ENCODE results near the gene PDGFRB. TPM values are rescaled to one million over a fixed set of nuclear protein-coding genes. Genes with fewer than 3 reads are reported as not detected.

PDGFRB gene
- total RNA-seq, 1 experiment from 2014 or later, result 0.11 TPM

- in situ Hi-C loops (cut with HindIII; ENCODE audit: low pct_unique_long_range_greater_than_20kb, low sequenced_read_pairs), result no loop called here
- no peak for DNase-seq (ENCODE audit: low read depth, low spot score)
Measured at GRCh38 chr5:150156027-150156368, 353 bp upstream of the PDGFRB start.

- no peak for DNase-seq (ENCODE audit: low read depth, low spot score)
- in situ Hi-C loops (cut with HindIII; ENCODE audit: low pct_unique_long_range_greater_than_20kb, low sequenced_read_pairs), result no loop called here
Measured at GRCh38 chr5:150154618-150155128, 972 bp downstream of the PDGFRB start.

- in situ Hi-C loops (cut with HindIII; ENCODE audit: low pct_unique_long_range_greater_than_20kb, low sequenced_read_pairs), result no loop called here
- DNase-seq (ENCODE audit: low read depth, low spot score), result no peak
Measured at GRCh38 chr5:150153957-150154617, 1.6 kb downstream of the PDGFRB start.

GRCh38 chr5:150153483-150153882 lies 2.2 kb downstream of the PDGFRB start:
- no peak for DNase-seq (ENCODE audit: low read depth, low spot score)
- in situ Hi-C loops (cut with HindIII; ENCODE audit: low pct_unique_long_range_greater_than_20kb, low sequenced_read_pairs), result no loop called here

- in situ Hi-C loops (cut with HindIII; ENCODE audit: low pct_unique_long_range_greater_than_20kb, low sequenced_read_pairs), result no loop called here
- no peak for DNase-seq (ENCODE audit: low read depth, low spot score)
Measured at GRCh38 chr5:150152636-150153462, 2.8 kb downstream of the PDGFRB start.

- in situ Hi-C loops (cut with HindIII; ENCODE audit: low pct_unique_long_range_greater_than_20kb, low sequenced_read_pairs), result no loop called here
- no peak for DNase-seq (ENCODE audit: low read depth, low spot score)
Measured at GRCh38 chr5:150149618-150150017, 6.0 kb downstream of the PDGFRB start.

- in situ Hi-C loops (cut with HindIII; ENCODE audit: low pct_unique_long_range_greater_than_20kb, low sequenced_read_pairs), result no loop called here
- DNase-seq (ENCODE audit: low read depth, low spot score), result no peak
Measured at GRCh38 chr5:150148117-150148927, 7.3 kb downstream of the PDGFRB start.

- in situ Hi-C loops (cut with HindIII; ENCODE audit: low pct_unique_long_range_greater_than_20kb, low sequenced_read_pairs), result no loop called here
- no peak for DNase-seq (ENCODE audit: low read depth, low spot score)
Measured at GRCh38 chr5:150147670-150148069, 8.0 kb downstream of the PDGFRB start.

- DNase-seq (ENCODE audit: low read depth, low spot score), result no peak
- in situ Hi-C loops (cut with HindIII; ENCODE audit: low pct_unique_long_range_greater_than_20kb, low sequenced_read_pairs), result no loop called here
Measured at GRCh38 chr5:150146862-150147601, 8.6 kb downstream of the PDGFRB start.

- in situ Hi-C loops (cut with HindIII; ENCODE audit: low pct_unique_long_range_greater_than_20kb, low sequenced_read_pairs), result no loop called here
- DNase-seq (ENCODE audit: low read depth, low spot score), result no peak
Measured at GRCh38 chr5:150146235-150146634, 9.4 kb downstream of the PDGFRB start.

- no peak for DNase-seq (ENCODE audit: low read depth, low spot score)
- in situ Hi-C loops (cut with HindIII; ENCODE audit: low pct_unique_long_range_greater_than_20kb, low sequenced_read_pairs), result no loop called here
Measured at GRCh38 chr5:150144879-150145278, 10.8 kb downstream of the PDGFRB start.

- in situ Hi-C loops (cut with HindIII; ENCODE audit: low pct_unique_long_range_greater_than_20kb, low sequenced_read_pairs), result no loop called here
- DNase-seq (ENCODE audit: low read depth, low spot score), result no peak
Measured at GRCh38 chr5:150144246-150144801, 11.3 kb downstream of the PDGFRB start.

GRCh38 chr5:150143350-150144245 lies 12.0 kb downstream of the PDGFRB start:
- no peak for DNase-seq (ENCODE audit: low read depth, low spot score)
- in situ Hi-C loops (cut with HindIII; ENCODE audit: low pct_unique_long_range_greater_than_20kb, low sequenced_read_pairs), result no loop called here

- DNase-seq (ENCODE audit: low read depth, low spot score), result no peak
- in situ Hi-C loops (cut with HindIII; ENCODE audit: low pct_unique_long_range_greater_than_20kb, low sequenced_read_pairs), result no loop called here
Measured at GRCh38 chr5:150142959-150143349, 12.7 kb downstream of the PDGFRB start.

- in situ Hi-C loops (cut with HindIII; ENCODE audit: low pct_unique_long_range_greater_than_20kb, low sequenced_read_pairs), result no loop called here
- DNase-seq (ENCODE audit: low read depth, low spot score), result no peak
Measured at GRCh38 chr5:150142185-150142958, 13.3 kb downstream of the PDGFRB start.
